GM12873 (cell line): Measurements from ENCODE around the gene SLC19A2.

Experiments
- TF ChIP-seq, protein P1 (sequence below): IDR thresholded peaks from 2 replicates; pipeline ENCODE4 v1.5.1; 2012; ENCODE audit warnings: low read depth, mild to moderate bottlenecking, moderate library complexity, low read length, control low read depth; ENCODE audit not compliant: insufficient read depth; ENCODE audit errors: missing control alignments

The SLC19A2 gene

DNA sequence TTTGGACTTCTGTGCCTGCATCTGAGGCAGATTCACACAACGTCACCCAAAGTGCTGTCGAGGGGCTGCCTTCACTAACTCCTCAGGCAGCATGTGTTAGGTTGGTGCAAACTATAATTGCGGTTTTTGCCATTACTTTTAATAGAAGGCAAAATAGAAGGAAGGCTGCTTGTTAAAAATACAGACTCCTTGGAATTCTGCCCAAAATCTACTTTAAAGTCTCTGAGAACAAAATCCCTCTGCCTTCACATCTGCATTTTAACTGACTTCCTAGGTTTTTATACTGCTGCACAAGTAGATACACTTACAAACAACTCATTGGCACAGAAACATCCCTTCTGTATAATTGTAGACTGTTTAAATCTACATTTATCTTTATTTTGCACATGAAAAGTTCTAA lies 41.3 kb upstream of the SLC19A2 start:
- TF ChIP-seq, protein P1, sequence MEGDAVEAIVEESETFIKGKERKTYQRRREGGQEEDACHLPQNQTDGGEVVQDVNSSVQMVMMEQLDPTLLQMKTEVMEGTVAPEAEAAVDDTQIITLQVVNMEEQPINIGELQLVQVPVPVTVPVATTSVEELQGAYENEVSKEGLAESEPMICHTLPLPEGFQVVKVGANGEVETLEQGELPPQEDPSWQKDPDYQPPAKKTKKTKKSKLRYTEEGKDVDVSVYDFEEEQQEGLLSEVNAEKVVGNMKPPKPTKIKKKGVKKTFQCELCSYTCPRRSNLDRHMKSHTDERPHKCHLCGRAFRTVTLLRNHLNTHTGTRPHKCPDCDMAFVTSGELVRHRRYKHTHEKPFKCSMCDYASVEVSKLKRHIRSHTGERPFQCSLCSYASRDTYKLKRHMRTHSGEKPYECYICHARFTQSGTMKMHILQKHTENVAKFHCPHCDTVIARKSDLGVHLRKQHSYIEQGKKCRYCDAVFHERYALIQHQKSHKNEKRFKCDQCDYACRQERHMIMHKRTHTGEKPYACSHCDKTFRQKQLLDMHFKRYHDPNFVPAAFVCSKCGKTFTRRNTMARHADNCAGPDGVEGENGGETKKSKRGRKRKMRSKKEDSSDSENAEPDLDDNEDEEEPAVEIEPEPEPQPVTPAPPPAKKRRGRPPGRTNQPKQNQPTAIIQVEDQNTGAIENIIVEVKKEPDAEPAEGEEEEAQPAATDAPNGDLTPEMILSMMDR, result no peak

DNA sequence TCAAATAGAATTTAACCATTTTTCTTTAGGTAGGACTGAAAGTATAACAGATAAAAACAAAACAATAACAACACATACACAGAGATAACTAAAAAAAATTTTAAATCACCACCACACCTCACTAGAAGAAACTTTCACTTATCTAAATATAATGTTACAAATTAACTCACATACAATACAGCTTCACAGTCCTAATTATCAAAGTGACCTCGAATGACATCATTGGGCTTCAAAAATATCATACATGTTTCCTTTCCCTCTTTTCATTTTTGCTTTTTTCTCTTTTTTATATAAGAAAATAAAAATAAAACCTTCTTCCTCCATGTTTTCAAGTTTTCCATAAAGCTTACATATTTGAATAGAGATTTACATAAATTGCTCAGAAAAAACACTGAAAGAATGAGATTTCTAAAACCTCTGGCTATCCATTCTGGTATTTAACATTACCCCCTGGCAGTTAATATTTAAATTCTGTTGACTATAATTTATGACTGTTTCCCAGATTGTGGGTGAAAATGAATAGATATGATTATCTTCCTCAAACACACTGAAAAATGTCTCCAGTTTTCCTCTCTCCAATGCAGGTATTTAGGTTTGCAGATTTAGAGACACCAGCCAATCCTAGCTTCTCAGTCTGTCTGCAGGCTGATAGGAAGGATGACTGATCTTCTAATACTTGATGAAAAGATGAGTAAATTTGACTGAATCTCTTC lies 40.5 kb upstream of the SLC19A2 start:
- TF ChIP-seq, protein P1, result no peak

DNA sequence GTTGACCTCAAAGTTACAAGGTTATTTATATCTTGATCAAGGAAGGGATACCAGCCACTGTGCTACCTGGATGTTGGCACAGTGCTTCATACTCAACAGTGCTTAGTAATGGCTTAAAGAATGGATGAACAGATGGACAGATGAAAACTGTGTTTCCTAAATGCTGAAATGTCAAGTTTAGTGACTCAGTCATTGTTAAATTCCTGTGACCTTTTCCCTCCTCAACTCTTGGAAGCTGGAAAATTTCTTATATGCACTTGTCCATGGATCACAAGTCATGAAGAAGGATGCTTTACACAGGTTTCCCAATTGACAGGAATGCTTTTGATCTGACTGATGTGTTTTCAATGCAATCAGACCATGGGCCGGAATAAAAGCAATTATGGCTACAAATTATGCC lies 39.6 kb upstream of the SLC19A2 start:
- TF ChIP-seq, protein P1, result no peak

DNA sequence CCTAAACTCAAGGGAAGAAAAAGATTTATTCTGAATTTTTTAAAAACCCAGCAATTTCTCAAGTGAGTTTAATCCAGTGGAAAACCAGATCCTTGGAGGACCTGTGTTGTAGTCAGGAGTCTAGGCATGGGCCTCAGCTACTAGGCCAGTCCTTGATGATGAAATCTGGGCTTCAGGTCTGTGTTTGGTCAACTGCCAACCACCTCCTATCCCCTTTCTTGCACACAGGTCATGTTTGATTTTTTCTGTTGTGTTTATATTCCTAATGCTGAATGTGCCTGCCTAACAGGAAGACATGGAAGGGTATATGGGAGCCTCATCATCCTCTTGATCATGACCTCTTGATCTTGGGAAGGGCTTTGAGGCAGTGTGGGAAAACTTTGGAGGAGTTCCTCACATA lies 38.2 kb upstream of the SLC19A2 start:
- TF ChIP-seq, protein P1, result no peak

DNA sequence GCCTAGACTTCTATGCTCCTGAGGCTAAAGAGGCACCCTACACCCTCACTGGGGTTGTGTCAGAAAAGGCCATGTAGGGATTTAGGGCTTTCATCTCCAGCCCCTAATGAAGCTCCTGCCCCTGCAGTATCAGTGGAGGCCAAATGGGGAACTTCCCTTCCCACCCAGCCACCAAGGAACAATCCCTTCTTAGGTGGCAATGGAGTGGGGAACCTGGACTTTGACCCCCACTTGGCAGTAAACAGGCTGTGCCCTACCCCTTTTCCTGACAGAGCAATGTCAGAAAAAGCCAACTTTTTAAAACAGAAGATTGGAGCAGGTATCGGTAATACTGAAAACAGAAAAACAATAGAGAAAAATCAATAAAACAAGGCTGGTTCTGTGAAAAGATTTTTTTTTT lies 35.5 kb upstream of the SLC19A2 start:
- TF ChIP-seq, protein P1, result no peak

DNA sequence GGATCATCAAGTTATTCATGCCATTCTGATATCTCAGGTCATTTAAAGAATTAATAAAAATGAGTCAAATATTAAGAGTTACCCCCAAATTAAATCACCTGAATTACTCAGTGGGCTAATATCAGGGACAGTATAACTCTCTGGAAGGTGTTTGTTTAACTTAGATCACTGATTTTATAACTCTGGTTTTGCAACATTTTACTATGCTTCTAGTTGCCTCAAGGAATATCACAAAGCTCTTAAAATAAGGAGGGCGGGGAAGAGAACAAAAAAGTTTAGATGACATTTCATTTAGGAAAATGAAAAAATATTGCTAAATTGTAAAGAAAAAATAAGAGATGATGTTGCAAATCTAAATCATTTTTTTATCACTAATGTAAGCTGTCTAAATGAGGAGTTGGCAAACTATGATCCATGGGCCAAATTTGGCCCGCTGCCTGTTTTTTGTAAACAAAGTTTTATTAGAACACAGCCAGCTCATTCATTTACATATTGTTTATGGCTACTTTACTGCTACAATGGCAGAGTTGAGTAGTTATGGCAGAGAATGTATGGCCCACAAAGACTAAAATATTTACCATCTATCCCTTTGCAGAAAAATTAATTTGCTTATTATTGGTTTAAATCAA lies 31.9 kb upstream of the SLC19A2 start:
- TF ChIP-seq, protein P1, result no peak

DNA sequence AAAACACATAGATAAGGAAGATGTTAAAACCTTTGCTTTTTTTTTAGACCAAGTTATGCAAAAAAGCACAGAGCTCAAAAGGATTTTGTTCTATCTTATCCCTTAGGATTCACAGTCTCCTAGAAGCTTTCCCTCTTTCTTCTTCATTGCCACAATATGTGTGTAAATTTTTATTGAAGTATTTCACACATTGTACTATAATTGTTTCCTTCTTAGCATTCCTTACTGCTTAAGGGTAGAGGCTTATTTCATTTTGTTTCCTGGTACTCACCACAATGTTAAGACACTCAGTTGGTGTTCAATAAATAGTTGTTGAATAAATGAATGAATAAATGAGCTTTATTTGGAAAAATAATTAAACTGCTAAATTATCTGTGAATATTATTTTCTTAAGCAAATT lies 29.9 kb upstream of the SLC19A2 start:
- TF ChIP-seq, protein P1, result no peak
